GM19035 (cell line): ENCODE data around the gene KCNK10.
"Not testable (repeated sequence)": the region's sequence is repeated elsewhere in the genome, so short reads cannot be mapped to it uniquely, and the experiment has no call there.

Source experiments
- ATAC-seq: cut with Tn5 transposase; IDR thresholded peaks from one replicate; pipeline ENCODE4 v1.9.1; 2021; ENCODE audit not compliant: unreplicated experiment

KCNK10 gene

GRCh38 chr14:88271205-88271604, 51.9 kb downstream of the KCNK10 start:
- ATAC-seq, result no peak

GRCh38 chr14:88270776-88271175, 52.3 kb downstream of the KCNK10 start:
- no peak for ATAC-seq

- ATAC-seq, result no peak
These were observed 53.2 kb downstream of the KCNK10 start for GRCh38 chr14:88269806-88270420.

DNA sequence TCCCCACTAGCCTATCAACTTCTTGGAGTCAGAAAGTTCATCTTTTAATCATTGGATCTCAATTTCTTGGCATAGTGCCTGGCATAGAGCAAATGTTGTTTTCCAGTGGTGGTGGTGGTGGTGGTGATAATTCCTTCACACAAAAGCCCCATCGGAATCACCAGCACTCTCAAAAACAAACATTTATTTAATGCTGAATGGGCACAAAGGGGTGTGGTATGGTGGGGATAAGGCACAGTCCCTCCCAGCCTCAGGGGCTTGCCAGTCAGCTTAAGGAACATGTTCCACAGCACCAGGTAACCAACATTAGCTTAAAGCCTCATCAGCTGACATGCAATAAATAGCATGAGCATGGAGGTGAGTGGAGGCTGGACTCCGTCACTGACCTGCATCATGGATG, 56.6 kb downstream of the KCNK10 start:
- ATAC-seq, result no peak

- ATAC-seq, result no peak
These were observed 59.0 kb downstream of the KCNK10 start for GRCh38 chr14:88264116-88264515.

GRCh38 chr14:88261302-88261701, 61.8 kb downstream of the KCNK10 start:
- not testable (repeated sequence) for ATAC-seq

DNA sequence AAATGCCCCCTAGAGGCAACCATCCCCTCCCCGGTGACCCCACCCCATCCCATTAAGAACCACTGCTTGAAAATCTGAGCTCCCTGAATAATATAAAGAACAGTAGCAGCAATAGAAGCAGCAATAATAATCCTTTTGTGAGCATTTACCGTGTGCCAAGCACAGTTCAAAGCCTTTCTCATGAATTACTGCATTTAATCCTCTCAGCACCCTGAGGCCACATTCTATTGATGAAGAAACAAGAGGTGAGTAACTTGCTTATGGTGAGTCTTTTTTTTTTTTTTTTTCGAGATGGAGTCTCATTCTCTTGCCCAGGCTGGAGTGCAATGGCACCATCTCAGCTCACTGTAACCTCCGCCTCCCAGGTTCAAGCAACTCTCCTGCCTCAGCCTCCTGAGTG, 65.0 kb downstream of the KCNK10 start:
- no peak for ATAC-seq

- ATAC-seq, result no peak
These were observed 65.8 kb downstream of the KCNK10 start for GRCh38 chr14:88256997-88257950.

DNA sequence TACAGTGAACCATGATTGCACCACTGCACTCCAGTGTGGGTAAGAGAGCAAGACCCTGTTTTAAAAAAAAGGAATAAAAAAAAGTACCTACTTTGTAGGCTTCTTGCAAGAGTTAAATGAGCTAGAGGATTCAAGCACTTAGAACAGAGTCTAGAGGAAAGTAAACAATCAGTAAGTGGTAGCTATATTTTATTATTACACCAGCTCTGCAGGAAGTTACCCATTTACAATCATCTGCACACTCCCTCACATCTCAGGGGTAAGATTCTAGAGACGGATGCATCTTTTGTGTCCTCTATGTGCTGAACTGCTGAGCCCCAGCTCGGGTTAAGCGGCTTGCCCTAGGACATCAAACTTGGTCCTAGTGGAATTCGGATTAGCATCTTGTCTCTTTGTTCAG, 67.3 kb downstream of the KCNK10 start:
- ATAC-seq, result no peak

GRCh38 chr14:88255196-88255595, 67.9 kb downstream of the KCNK10 start:
- ATAC-seq, result no peak

GRCh38 chr14:88252498-88252897, 70.6 kb downstream of the KCNK10 start:
- no peak for ATAC-seq

DNA sequence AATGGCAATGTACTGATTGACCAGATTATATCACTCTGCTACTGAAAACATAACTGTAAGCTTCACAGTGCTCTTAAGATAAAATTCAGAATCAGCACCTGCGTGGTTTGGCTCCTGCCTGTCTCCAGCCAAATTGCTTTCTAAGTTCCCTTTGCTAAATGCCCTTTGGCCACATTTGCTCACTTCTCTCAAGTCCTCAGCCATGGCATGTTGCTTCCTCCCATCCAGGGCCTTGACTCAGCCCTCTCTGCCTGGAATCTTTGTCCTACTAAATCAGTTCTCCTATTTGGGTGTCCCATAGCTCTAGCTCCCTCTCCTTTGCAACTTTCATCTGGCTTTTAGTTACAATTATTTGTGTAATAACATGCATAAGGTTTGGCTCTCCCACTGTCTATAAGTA, 71.4 kb downstream of the KCNK10 start:
- ATAC-seq, result no peak

DNA sequence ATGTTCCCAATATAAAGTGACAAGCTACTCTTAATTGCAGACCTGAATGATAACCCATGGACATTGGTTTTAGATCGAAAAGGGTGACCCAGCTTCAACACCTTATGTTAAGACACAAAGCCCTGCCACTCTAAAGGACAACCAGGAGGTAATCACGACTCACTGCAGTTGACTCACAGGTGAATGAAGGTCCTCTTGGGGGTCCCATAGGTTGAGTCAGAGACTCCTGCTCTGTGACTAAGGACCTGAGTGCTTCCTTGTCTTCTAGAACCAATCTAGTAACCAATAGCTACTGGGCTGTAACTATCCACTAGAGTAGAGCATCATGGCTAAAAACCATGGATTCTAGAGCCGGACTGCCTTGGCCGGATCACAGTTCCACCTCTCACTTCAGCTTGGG, 73.8 kb downstream of the KCNK10 start:
- no peak for ATAC-seq

DNA sequence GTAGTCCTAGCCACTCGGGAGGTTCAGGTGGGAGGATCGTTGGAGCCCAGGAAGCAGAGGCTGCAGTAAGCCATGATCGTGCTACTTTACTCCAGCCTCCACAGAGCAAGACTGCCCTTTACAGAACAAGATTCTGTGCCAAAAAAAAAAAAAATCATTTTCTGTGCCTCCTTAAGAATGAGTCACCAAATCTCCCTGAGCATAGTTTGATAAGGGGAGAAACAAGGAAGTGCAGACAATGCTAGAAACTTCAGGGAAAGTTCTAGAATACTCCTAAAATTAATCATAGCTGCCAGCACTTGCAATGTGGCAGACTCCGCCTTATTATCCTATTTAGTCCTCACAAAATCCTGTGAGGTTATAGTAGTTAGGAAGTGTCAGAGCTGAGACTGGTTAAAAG, 74.5 kb downstream of the KCNK10 start:
- ATAC-seq, result no peak

- ATAC-seq, result no peak
These were observed 75.8 kb downstream of the KCNK10 start for GRCh38 chr14:88247228-88247627.

DNA sequence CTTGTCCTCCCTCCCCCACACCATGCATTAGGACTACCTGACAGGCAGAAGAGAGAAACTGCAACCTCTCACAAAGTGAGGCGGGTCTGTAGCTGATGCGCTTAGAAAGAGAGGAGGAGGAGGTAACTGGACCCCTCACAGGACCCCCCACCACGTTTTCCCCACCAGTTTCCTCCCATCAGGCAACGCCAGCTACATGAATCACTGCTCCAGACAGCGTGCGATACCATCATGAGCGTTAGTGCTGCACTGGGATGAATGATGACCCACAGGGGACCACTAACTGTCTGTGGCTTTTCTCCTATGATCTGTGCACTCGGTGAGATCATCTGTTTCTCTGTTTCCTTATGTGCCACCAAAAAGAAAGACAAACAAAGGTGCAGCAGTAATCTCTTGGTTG, 77.7 kb downstream of the KCNK10 start:
- no peak for ATAC-seq

- no peak for ATAC-seq
These were observed 79.1 kb downstream of the KCNK10 start for GRCh38 chr14:88243946-88244345.

DNA sequence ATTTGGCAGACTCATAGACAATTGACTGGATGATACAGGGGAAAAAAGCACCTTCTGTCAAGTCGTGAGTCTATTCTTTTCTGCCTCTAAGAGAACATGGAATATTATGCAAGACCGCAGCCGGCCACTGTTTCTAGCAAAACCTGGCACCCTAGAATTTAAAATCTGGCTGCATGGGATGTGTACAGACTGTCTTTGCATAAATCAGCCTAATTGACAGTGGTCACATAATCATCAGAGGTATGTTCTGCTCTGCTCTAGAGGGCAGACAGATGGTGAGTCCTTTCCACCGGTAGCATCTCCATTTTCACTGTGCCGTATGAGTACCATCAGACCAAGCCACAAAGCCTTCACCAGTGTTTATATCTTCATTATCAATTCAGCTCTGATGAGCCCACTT, 80.6 kb downstream of the KCNK10 start:
- ATAC-seq, result no peak

DNA sequence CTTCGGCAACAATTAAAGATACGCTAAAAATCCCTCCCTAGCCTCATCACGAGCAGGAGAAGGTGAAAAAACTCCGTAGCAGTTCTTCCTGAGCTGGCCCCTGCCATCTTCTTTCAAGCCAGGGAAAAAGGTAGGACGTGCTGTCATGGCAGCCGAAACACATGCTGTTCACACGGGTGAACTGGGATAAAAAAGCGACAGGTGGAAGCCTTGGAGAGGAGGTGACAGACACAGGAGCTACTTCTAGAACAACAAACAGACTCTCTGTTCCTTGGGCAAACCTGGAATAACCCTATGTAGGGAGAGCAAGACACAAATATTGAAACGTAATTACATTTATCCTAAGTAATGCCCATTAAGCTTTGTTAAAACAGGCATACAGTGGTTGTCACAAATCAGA, 81.3 kb downstream of the KCNK10 start:
- ATAC-seq, result no peak

- no peak for ATAC-seq
These were observed 88.6 kb downstream of the KCNK10 start for GRCh38 chr14:88234442-88234841.

- no peak for ATAC-seq
These were observed 89.2 kb downstream of the KCNK10 start for GRCh38 chr14:88233915-88234314.

DNA sequence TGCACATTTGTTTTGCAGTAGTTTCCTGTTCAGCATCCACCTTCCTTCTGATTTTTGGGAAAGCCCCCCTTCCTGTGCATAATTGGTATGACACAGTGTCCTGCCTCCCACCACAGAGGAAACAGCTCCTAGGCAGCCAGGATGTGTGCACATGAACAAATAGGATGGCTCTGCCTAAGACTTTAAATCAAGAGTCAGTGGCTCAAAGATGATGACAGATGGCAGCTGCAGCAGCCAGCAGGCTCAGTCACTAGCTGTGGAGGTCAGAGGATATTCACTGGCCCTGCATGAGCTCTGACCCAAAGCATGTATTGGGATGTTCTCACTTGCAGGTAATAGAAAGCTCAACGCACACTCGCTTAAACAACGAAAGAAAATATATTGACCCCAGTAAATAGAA, 90.3 kb downstream of the KCNK10 start:
- no peak for ATAC-seq
